ENCODE measurements around the gene NKAIN1.

DNA sequence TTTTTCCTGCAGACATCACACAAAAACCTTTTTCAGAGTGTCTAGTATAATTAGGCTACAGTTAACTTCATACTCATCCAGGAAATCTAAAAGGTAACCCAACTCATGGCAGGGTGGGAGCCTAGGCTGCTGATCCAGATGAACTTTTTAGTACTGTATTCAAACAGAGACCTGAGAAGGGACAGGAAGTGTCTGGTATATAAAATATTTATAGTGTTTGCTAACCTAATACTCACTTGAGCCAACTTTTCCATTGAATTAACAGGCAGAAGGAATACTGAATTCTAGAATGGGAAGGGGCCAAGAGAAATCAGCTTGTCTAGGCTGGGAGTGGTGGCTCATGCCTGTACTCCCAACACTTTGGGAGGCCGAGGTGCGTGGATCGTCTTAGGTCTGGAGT lies 22.2 kb upstream of the NKAIN1 start:
- TF ChIP-seq, protein P1, sequence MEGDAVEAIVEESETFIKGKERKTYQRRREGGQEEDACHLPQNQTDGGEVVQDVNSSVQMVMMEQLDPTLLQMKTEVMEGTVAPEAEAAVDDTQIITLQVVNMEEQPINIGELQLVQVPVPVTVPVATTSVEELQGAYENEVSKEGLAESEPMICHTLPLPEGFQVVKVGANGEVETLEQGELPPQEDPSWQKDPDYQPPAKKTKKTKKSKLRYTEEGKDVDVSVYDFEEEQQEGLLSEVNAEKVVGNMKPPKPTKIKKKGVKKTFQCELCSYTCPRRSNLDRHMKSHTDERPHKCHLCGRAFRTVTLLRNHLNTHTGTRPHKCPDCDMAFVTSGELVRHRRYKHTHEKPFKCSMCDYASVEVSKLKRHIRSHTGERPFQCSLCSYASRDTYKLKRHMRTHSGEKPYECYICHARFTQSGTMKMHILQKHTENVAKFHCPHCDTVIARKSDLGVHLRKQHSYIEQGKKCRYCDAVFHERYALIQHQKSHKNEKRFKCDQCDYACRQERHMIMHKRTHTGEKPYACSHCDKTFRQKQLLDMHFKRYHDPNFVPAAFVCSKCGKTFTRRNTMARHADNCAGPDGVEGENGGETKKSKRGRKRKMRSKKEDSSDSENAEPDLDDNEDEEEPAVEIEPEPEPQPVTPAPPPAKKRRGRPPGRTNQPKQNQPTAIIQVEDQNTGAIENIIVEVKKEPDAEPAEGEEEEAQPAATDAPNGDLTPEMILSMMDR (IDR thresholded peaks at IDR 0.05; ENCODE audit: borderline replicate concordance, extremely low read depth, low read length, poor library complexity, severe bottlenecking): no peak
- no peak for TF ChIP-seq EZH2 (IDR thresholded peaks at IDR 0.05; ENCODE audit: borderline replicate concordance, low read depth, low read length, severe bottlenecking)
